Activated CD8-positive, alpha-beta memory T cell treated with anti-CD3 and anti-CD28 coated beads for 36 hours (primary cell): ENCODE data around the gene FSTL4. TPM values are rescaled to one million over a fixed set of nuclear protein-coding genes. Genes with fewer than 3 reads are reported as not detected.

ENCODE experiments used
- CTCF ChIA-PET: fragments of 350-600 bp; sonication (Branson Sonifier 250); formaldehyde crosslinking; loops from one replicate; lab custom pipeline; 2021; ENCODE audit warnings: antibody characterized with exemption; lab: Charles Lee
- POLR2A ChIA-PET: fragments of 350-600 bp; sonication (Branson Sonifier 250); formaldehyde crosslinking; loops from one replicate; lab custom pipeline; 2021; ENCODE audit warnings: antibody characterized with exemption; lab: Charles Lee
- total RNA-seq, 2 experiments: library from RNA; stranded (reverse); gene quantifications; one replicate each; pipeline ENCODE4 v1.2.3, GENCODE V29; 2021

FSTL4 gene
- total RNA-seq, 2 experiments from 2014 or later: 0.30 TPM; not detected in 1

DNA sequence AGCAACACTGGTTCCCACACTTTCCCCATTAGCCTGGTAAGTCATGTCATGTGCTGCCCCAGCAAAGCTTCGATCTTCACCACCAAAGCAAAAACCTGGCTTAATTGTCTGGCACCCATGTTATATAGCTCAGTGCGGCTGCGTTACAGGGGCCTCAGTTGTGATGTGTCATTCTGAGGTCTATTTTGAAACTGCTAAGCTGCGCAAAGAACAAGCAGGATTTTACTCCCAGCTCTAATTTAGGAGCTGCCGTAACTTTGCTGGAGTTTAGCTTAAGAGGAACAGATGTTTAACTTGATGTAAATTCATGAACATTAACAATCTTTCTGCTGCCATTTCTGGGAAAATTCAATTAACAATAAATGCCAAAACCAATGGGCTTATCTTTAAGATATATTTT lies 286.5 kb downstream of the FSTL4 start:
- CTCF ChIA-PET: no interaction called here
- POLR2A ChIA-PET: no interaction called here

DNA sequence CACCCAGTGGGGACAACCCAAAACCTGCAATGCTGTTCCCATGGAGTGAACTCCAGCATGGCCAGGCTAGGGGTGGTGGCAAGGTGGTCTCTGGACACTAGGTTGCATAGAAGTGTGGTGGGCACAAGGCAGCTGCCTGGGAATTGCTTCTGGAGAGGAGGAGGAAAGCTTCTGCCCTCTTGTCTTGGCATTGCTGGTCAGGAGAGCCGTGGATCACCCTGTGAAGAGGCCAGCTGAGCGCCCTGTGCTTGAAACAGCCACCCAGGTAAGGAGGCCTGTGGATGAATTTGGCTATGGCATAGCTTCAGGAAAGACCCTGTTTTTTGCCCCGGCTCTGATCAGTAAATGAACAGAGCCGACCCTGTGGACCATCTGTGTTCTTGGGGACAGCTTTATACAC lies 287.4 kb downstream of the FSTL4 start:
- ChIA-PET CTCF (no interaction called here), POLR2A (no interaction called here)

- POLR2A ChIA-PET: interaction anchor here (1.1 kb wide), 1 partner anchor 340 kb away, joined by 3 read pairs; no protein-coding TSS in a partner anchor
- CTCF ChIA-PET: no interaction called here
Observed at GRCh38 chr5:133323494-133324457, 288.6 kb downstream of the FSTL4 start.

GRCh38 chr5:133322743-133323142 lies 289.6 kb downstream of the FSTL4 start:
- ChIA-PET CTCF (interaction anchor here (0.6 kb wide), 1 partner anchor 334 kb away, joined by 3 read pairs; no protein-coding TSS in a partner anchor), POLR2A (no interaction called here)

DNA sequence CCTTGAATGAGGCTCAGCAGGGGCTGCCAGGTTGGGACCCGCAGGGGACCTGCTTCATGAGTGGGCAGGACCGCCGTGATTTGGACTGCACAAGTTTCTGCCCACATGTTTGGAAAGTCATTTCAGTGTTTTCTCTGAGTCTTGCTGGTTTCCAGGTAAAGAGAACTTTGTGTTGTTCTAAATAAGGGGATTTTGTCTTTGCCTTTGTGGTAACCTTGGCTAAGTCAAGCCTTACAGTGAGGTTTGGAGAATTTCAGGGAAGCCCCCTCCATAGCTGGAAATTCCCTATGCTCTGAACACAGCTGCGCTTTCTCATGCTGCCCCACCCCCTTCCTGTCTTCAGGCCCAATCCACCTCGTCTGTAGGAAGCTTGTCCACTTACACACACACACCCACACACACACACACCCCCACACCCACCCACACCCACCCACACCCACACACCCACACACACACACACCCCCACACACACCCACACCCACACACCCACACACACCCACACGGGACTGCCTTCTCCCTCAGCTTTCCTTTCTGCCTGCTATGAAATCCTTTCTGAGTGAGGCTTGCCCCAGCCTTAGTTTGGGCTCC lies 290.4 kb downstream of the FSTL4 start:
- CTCF ChIA-PET: no interaction called here

DNA sequence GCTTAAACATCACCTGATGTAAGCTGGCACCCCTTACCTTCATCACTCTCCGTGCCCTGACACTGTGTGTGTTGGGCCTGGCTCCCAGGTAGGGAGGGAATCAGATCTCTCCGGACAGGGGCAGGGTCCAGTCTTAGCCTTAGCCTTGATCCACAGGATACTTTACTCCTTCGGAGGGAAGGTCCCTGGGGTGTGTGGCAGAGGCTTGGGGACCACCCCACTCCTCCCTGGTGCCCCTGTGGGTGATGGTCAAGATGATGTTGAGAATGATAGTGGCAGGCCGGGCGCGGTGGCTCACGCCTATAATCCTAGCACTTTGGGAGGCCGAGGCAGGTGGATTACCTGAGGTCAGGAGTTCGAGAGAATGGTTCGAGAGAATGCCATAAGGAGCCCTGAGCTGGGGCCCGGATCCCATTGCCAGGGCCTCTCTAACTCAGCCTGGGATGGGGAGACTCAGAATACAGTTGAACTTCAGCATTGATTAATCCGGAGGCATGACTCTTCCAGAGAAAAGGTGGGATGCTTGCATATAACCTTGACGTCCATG lies 291.0 kb downstream of the FSTL4 start:
- ChIA-PET POLR2A (no interaction called here), CTCF (no interaction called here)

More for the DNA sequence above, 290.4 kb downstream of the FSTL4 start:
- POLR2A ChIA-PET: no interaction called here

GRCh38 chr5:133319905-133320520 lies 292.3 kb downstream of the FSTL4 start:
- ChIA-PET POLR2A (no interaction called here), CTCF (interaction anchor here (0.5 kb wide), 1 partner anchor 331 kb away, joined by 3 read pairs; no protein-coding TSS in a partner anchor)

- CTCF ChIA-PET: interaction anchor here (0.5 kb wide), 1 partner anchor 331 kb away, joined by 3 read pairs; no protein-coding TSS in a partner anchor
- POLR2A ChIA-PET: no interaction called here
Observed at GRCh38 chr5:133319244-133319643, 293.1 kb downstream of the FSTL4 start.

DNA sequence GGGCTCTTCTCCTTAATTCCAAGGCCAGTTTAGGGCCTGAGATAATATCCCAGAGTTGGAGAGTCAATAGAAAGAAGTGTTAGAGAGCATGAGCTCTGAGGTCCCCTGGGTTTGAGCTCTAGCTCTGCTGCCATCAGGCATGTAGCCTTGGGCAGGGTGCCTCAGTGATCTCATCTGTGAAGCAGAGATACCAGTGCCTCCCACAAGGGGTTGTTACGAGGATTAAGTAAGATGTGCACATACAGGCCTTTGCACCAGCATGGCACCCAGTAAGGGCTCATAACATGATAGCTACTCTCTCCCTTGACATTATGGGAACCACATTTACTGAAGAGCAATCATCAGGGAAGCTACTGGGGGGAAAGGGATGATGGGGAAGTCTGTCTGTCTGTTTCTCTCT lies 294.8 kb downstream of the FSTL4 start:
- POLR2A ChIA-PET: no interaction called here
- CTCF ChIA-PET: no interaction called here

DNA sequence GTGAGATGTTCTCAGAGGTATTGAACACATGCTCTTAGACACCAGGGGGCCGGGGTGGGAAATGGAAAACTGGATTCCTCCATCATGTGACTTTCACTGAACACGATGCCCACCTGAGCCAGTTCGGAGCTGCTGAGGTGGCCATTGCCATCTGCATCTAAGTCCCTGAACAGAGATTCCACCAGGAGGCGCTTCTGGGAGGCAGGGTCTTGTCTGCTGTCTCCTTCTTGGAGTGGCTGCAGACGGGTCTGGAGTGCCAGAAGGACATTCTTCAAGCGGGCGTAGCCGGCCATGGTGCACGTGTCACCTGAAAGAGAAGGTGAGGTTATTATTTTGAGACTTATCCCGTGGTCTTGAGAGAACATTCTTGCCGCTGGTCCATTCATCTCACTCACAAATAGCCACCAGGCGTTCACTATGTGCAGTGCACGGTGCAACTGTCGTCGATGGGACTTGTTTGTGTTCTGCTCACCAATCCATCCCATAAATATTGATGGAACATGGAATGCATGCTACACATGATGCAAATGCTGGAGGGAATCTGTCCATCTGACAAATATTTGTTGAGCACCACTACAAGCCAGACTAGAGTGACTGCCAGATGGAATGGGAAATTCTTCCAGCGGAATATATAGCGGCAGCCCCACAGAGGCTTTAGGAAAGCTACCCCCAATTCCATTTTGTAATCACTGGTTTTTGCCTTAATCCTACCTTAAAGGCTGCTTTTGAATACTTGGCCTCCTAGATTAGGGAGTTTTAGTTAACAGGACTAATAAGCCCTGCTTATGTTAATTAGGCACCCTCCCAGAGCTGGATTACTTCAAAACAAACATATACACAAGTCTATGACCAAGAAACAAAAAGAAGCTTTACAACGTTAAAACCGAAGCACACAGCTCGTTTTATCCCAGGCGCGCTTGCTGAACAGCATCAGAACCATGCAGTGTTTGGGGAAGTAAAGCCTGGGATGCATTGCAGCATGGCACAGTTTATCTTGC lies 295.7 kb downstream of the FSTL4 start:
- POLR2A ChIA-PET: no interaction called here
- CTCF ChIA-PET: interaction anchor here (0.5 kb wide), 1 partner anchor 1515 kb away, joined by 3 read pairs; no protein-coding TSS in a partner anchor

DNA sequence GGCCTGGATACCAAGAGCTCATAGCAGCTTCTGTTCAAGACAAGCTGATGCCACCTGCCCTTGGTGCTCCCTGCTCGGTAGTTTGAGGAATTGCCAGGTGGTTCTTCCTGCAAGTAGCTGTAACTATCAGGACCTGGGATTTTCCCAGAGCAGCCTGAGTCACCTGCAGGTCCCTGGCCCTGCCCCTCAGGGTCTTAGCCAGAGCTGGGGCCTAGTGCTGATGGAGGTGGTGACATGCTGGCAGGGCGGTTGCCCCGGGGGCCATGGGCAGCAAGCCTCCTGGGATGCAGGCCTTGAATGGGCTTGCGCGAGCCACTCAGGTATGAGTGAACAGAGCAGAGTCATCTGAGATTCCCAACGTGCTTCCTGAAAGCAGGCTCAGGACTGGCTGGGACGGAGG lies 298.3 kb downstream of the FSTL4 start:
- ChIA-PET CTCF (no interaction called here), POLR2A (no interaction called here)

DNA sequence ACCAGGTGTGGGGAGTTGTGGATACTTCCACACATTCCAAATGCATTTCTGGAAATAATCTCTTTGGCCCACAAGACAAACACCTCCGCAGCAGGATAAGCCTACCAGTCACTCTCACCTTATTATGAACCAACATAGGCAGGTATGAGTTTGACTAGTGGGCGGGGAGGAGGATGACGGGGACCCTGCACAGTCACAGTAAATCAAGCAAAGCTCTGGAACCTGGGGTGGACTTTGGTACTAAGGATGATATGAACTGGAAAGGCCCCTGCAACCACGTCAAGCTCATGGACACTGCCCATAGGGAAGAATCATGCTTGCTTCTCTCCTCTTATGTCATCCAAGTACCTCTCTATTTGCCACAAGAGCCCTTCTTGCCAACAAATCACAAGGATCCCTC lies 301.2 kb downstream of the FSTL4 start:
- POLR2A ChIA-PET: no interaction called here
- CTCF ChIA-PET: no interaction called here

DNA sequence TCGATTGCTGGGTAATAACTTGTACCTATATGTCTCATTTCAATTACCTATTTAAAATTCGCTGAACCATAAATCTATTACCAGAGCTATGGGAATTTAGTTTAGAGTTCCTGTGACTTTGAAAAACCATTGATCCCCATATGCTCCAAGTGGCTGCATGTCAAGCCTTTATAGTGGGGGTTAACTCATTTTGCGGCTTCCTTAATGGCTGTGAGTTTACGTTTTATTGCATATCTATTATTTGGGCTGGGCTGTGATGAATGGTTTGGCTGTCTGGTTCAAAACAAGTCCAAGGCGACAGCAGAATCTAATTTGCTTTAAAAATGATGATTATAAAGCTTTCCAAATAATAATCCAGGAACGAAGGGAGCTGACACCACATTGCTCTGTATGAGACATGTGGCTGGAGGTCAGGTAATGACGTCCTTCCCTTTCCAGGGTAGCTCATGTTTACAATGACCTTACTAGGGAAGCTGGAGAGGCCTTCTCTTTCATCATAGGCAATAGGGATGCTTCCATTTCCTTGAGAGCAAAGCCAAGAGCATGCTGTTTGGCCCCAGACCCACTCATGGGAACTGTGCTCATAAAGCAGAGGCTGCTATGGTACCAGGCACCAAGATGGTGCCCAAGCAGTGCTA lies 302.2 kb downstream of the FSTL4 start:
- ChIA-PET POLR2A (no interaction called here), CTCF (interaction anchor here (1.2 kb wide), 1 partner anchor 37 kb away, joined by 3 read pairs; no protein-coding TSS in a partner anchor)

- ChIA-PET CTCF (no interaction called here), POLR2A (no interaction called here)
Observed at GRCh38 chr5:133309166-133309795, 303.1 kb downstream of the FSTL4 start.

DNA sequence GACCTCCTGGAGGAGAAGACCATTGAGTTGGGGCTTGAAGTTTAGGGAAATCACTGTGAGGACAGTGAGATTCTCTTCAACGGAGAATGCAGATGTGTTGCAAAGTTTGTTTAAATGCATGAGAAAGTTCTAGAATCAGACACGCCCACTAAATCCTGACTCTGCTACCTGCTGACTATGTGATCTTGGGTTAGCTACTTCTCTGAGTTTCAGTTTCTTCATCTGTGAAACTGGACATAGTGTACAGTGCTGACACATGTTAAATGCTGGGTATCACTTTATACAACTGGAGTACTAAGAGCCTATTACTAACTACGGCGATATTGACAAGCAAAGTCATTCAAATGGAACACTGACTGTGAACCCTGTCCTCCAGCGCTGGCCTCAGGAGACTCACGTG lies 305.1 kb downstream of the FSTL4 start:
- ChIA-PET CTCF (no interaction called here), POLR2A (no interaction called here)

DNA sequence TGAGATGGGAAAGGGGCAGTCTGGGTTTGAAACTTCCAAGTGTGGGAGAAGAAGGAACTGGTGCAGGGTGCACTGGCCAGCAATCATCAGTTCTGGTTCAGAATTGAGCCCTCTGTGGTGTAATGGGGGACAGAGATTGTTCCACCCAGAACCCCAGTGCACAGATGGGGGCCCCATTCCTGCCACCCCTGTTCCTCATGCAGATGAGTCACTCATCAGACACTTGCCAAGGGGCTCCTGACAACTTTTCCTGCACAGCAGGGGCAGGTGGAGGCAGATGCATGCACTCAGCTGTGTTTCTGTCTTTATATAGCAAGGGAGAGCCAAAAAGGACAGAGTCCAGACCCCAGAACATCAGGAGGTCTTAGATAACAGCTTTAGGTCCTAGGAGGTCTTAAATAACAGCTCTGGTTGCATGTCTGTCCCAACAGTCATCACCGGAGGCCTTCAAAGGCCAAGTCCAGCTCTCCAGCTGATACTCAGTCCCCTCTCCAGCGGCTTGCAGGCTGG lies 307.6 kb downstream of the FSTL4 start:
- CTCF ChIA-PET: no interaction called here
- POLR2A ChIA-PET: no interaction called here

GRCh38 chr5:133304178-133304577 lies 308.2 kb downstream of the FSTL4 start:
- POLR2A ChIA-PET: no interaction called here

More at GRCh38 chr5:133304178-133304577, 308.2 kb downstream of the FSTL4 start:
- CTCF ChIA-PET: no interaction called here
